Lower leg skin (tissue), 3 donors: ENCODE data around the gene CHST9.

ENCODE experiments used
- CTCF ChIP-seq, 3 donors: fragments of 450-650 bp; IDR thresholded peaks; one replicate each; pipeline ENCODE4 v1.5.1; 2016; ENCODE audit warnings: antibody characterized with exemption in 3 of 3, mild to moderate bottlenecking in 3 of 3, moderate library complexity in 2 of 3
- POLR2A ChIP-seq, 2 donors: fragments of 450-650 bp; IDR thresholded peaks; one replicate each; pipeline ENCODE4 v1.6.1; 2016 to 2017; ENCODE audit warnings: antibody characterized with exemption in 2 of 2, mild to moderate bottlenecking in 1 of 2, moderate library complexity in 1 of 2

DNA sequence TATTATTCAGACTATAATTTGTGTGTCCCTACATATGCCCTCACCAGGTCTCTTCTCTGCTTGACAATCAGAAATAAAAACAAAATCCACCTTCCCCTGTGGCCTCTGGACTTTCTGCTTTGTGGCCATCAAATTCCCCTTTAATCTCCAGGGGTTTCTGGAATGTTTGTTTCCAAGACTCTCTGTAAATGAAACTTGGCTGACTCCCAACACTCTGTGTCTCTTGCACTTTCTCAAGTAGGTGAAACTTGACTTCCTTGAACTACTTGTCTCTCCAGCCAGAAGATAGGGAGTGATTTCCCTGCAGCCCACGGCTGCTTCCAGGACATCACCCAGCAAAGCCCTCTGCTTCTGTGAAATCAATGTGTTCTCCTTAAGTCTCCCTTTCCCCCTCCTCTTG is 265.5 kb downstream of the CHST9 start:
- TF ChIP-seq POLR2A (IDR thresholded peaks at IDR 0.05), result no peak
- TF ChIP-seq CTCF (IDR thresholded peaks at IDR 0.05), result no peak
